H9 (cell line): ENCODE measurements around the gene HMOX1. TPM values are rescaled to one million over a fixed set of nuclear protein-coding genes. Genes with fewer than 3 reads are reported as not detected.

Experiments
- DNase-seq: peaks from one replicate; pipeline ENCODE4 v3.0.0-alpha.2; 2017
- H2AFZ ChIP-seq: one replicate; pipeline ENCODE4 v1.6.1; 2013; ENCODE audit warnings: mild to moderate bottlenecking, low read length, control low read depth, moderate library complexity
- H2AK5ac ChIP-seq: 2 replicates; pipeline ENCODE4 v1.6.1; 2013; ENCODE audit warnings: low read length, control low read depth, mixed read lengths; ENCODE audit not compliant: insufficient read length
- H2BK120ac ChIP-seq: one replicate; pipeline ENCODE4 v1.6.1; 2013; ENCODE audit warnings: low read depth, mild to moderate bottlenecking, low read length, control low read depth, inconsistent platforms; ENCODE audit not compliant: poor library complexity, severe bottlenecking
- H2BK12ac ChIP-seq: 2 replicates; pipeline ENCODE4 v1.6.1; 2013; ENCODE audit warnings: low read length, control low read depth, mixed read lengths, low read depth; ENCODE audit not compliant: insufficient read length
- H2BK15ac ChIP-seq: 2 replicates; pipeline ENCODE4 v1.6.1; 2013; ENCODE audit warnings: low read depth, low read length, control low read depth
- H2BK20ac ChIP-seq: one replicate; pipeline ENCODE4 v1.6.1; 2013; ENCODE audit warnings: low read depth, mild to moderate bottlenecking, low read length, control low read depth, inconsistent platforms; ENCODE audit not compliant: poor library complexity, severe bottlenecking
- H2BK5ac ChIP-seq: 2 replicates; pipeline ENCODE4 v1.6.1; 2013; ENCODE audit warnings: low read length, control low read depth, mixed read lengths; ENCODE audit not compliant: insufficient read length
- H3K14ac ChIP-seq: 2 replicates; pipeline ENCODE4 v1.6.1; 2013; ENCODE audit warnings: low read length, control low read depth; ENCODE audit not compliant: insufficient read depth
- H3K18ac ChIP-seq: 2 replicates; pipeline ENCODE4 v1.6.1; 2013; ENCODE audit warnings: low read depth, mild to moderate bottlenecking, mixed read lengths, low read length, control low read depth; ENCODE audit not compliant: insufficient read length
- H3K23ac ChIP-seq: 2 replicates; pipeline ENCODE4 v1.6.1; 2013; ENCODE audit warnings: low read length, control low read depth, mixed read lengths, low read depth; ENCODE audit not compliant: insufficient read length
- H3K23me2 ChIP-seq: 2 replicates; pipeline ENCODE4 v1.6.1; 2013; ENCODE audit warnings: low read depth, mild to moderate bottlenecking, mixed read lengths, low read length, control low read depth; ENCODE audit not compliant: insufficient read length, poor library complexity, severe bottlenecking
- H3K27ac ChIP-seq: 2 replicates; pipeline ENCODE4 v1.5.1; 2013; ENCODE audit warnings: low read length, control low read depth, mixed read lengths, low read depth; ENCODE audit not compliant: insufficient read length
- H3K27me3 ChIP-seq: 2 replicates; pipeline ENCODE4 v1.6.1; 2013; ENCODE audit warnings: low read length, control low read depth, inconsistent platforms; ENCODE audit not compliant: insufficient read depth
- H3K4ac ChIP-seq: 2 replicates; pipeline ENCODE4 v1.6.1; 2013; ENCODE audit warnings: low read depth, mild to moderate bottlenecking, control low read depth, inconsistent platforms, low read length, moderate library complexity
- H3K4me1 ChIP-seq: 2 replicates; pipeline ENCODE4 v1.6.1; 2013; ENCODE audit warnings: low read length, control low read depth, inconsistent platforms; ENCODE audit not compliant: insufficient read depth
- H3K4me2 ChIP-seq: 2 replicates; pipeline ENCODE4 v1.6.1; 2013; ENCODE audit warnings: low read length, control low read depth, mixed read lengths; ENCODE audit not compliant: insufficient read length, insufficient read depth
- H3K56ac ChIP-seq: 2 replicates; pipeline ENCODE4 v1.6.1; 2013; ENCODE audit warnings: low read depth, mild to moderate bottlenecking, mixed read lengths, low read length, control low read depth; ENCODE audit not compliant: insufficient read length
- H3K79me1 ChIP-seq: 2 replicates; pipeline ENCODE4 v1.6.1; 2013; ENCODE audit warnings: low read depth, mild to moderate bottlenecking, moderate library complexity, low read length, control low read depth, inconsistent platforms; ENCODE audit not compliant: insufficient read depth, poor library complexity, severe bottlenecking
- H3K79me2 ChIP-seq: 2 replicates; pipeline ENCODE4 v1.6.1; 2013; ENCODE audit warnings: low read length, control low read depth, inconsistent platforms; ENCODE audit not compliant: insufficient read depth
- H3K9ac ChIP-seq: 2 replicates; pipeline ENCODE4 v1.6.1; 2013; ENCODE audit warnings: low read length, control low read depth, mixed read lengths; ENCODE audit not compliant: insufficient read length; ENCODE audit errors: extremely low read depth
- H3K9me3 ChIP-seq: one replicate; pipeline ENCODE4 v1.6.1; 2013; ENCODE audit warnings: low read depth, low read length, inconsistent platforms; ENCODE audit not compliant: control insufficient read depth
- H3T11ph ChIP-seq: one replicate; pipeline ENCODE4 v1.6.1; 2013; ENCODE audit warnings: mild to moderate bottlenecking, low read length, control low read depth, inconsistent platforms
- H4K20me1 ChIP-seq: one replicate; pipeline ENCODE4 v1.6.1; 2013; ENCODE audit not compliant: control insufficient read depth, insufficient read length, insufficient read depth
- H4K5ac ChIP-seq: 2 replicates; pipeline ENCODE4 v1.6.1; 2013; ENCODE audit warnings: low read depth, mild to moderate bottlenecking, mixed read lengths, low read length, control low read depth; ENCODE audit not compliant: insufficient read length
- H4K8ac ChIP-seq: replicated peaks from 2 replicates; pipeline ENCODE4 v1.6.1; 2013; ENCODE audit warnings: low read length, control low read depth, mixed read lengths, low read depth; ENCODE audit not compliant: insufficient read length
- H4K91ac ChIP-seq: 2 replicates; pipeline ENCODE4 v1.6.1; 2013; ENCODE audit warnings: low read depth, mild to moderate bottlenecking, moderate library complexity, mixed read lengths, low read length, control low read depth; ENCODE audit not compliant: insufficient read length
- H3K27ac Mint-ChIP-seq, 3 experiments: 2 replicates in 2 of 3; 3 replicates in 1 of 3; pipeline ENCODE4 v1.8.0; 2020 to 2021; ENCODE audit warnings: mixed read lengths in 3 of 3, mild to moderate bottlenecking in 1 of 3, moderate library complexity in 1 of 3
- H3K27me3 Mint-ChIP-seq: 2 replicates; pipeline ENCODE4 v1.8.0; 2021; ENCODE audit warnings: low read depth, mild to moderate bottlenecking, moderate library complexity, mixed read lengths
- H3K36me3 Mint-ChIP-seq, 3 experiments: 2 replicates in 2 of 3; 3 replicates in 1 of 3; pipeline ENCODE4 v1.8.0; 2020 to 2021; ENCODE audit warnings: low read depth in 3 of 3, mixed read lengths in 3 of 3; ENCODE audit not compliant: insufficient read depth in 1 of 3
- H3K4me1 Mint-ChIP-seq, 2 experiments: 2 replicates each; pipeline ENCODE4 v1.8.0; 2020; ENCODE audit warnings: mixed read lengths in 2 of 2
- H3K4me3 Mint-ChIP-seq, 2 experiments: 2 replicates in 1 of 2; 3 replicates in 1 of 2; pipeline ENCODE4 v1.8.0; 2020 to 2021; ENCODE audit warnings: mild to moderate bottlenecking in 2 of 2, mixed read lengths in 2 of 2, moderate library complexity in 1 of 2
- H3K9me3 Mint-ChIP-seq, 2 experiments: 2 replicates in 1 of 2; 3 replicates in 1 of 2; pipeline ENCODE4 v1.8.0; 2020; ENCODE audit warnings: mild to moderate bottlenecking in 2 of 2, mixed read lengths in 2 of 2, moderate library complexity in 1 of 2
- CTCF ChIP-seq: fragments of 200-600 bp; sonication (generic); conservative IDR thresholded peaks from 3 replicates; pipeline ENCODE4 v1.8.0; 2021; ENCODE audit warnings: antibody characterized with exemption, mild to moderate bottlenecking
- WGBS: extraction: QIAGEN DNeasy Blood & Tissue Kit; methylation state at CpG from one replicate; pipeline ENCODE4 v1.1.7; 2013; ENCODE audit warnings: missing lambda C conversion rate, low lambda C conversion rate, mixed read lengths; ENCODE audit not compliant: insufficient read length; ENCODE audit errors: extremely low coverage; 5-methylcytosine and 5-hydroxymethylcytosine counted together
- total RNA-seq: library from RNA; stranded (reverse); gene quantifications from 2 replicates; pipeline ENCODE4 v1.2.1, GENCODE V29; 2021

The HMOX1 gene
- total RNA-seq, 1 experiment from 2014 or later, result 22.7 TPM

- H3K27ac Mint-ChIP-seq, result no peak overlapping the region
Measured at GRCh38 chr22:35343664-35344550, 37.0 kb upstream of the HMOX1 start.

More at GRCh38 chr22:35343664-35344550, 37.0 kb upstream of the HMOX1 start:
- Histone ChIP-seq H2BK5ac (no peak overlapping the region), H3K23ac (no peak overlapping the region), H2AFZ (no peak overlapping the region), H3K23me2 (no peaks in the 10 kb centered on the region), H3T11ph (no peak overlapping the region), H3K56ac (no peak overlapping the region), H2BK120ac (no peak overlapping the region), H3K27me3 (no peaks in the 10 kb centered on the region), H4K20me1 (no peaks in the 10 kb centered on the region), H3K14ac (no peak overlapping the region), H4K8ac (no peak overlapping the region), H4K91ac (no peak overlapping the region), H2BK12ac (no peak overlapping the region), H2BK15ac (no peak overlapping the region), H3K9ac (no peak overlapping the region), H3K4me2 (no peak overlapping the region), H3K79me1 (no peaks in the 10 kb centered on the region), H2AK5ac (no peak overlapping the region), H3K18ac (no peak overlapping the region), H3K4me1 (no peaks in the 10 kb centered on the region), H4K5ac (no peak overlapping the region), H2BK20ac (no peak overlapping the region), H3K9me3 (no peaks in the 10 kb centered on the region), H3K4ac (no peak overlapping the region), H3K27ac (no peak overlapping the region), H3K79me2 (no peaks in the 10 kb centered on the region; the same call in 1 of the 2 replicates)
- TF ChIP-seq CTCF, result no peak
- H3K4me3 Mint-ChIP-seq, result no peak overlapping the region
- no peaks in the 10 kb centered on the region for H3K9me3 Mint-ChIP-seq
- H3K27me3 Mint-ChIP-seq, result no peaks in the 10 kb centered on the region
- no peaks in the 10 kb centered on the region for H3K4me1 Mint-ChIP-seq
- DNase-seq, result no peak
- peaks cover 5 to 10% (median 7%) of the 10 kb centered on the region in 3 experiments; a peak in 4 of 7 replicates for H3K36me3 Mint-ChIP-seq
- 100% methylated on average over 1 of the region's 26 CpGs for WGBS
